IPS-18c (cell line): Measurements from ENCODE around the gene ANKDD1A.

ENCODE experiments used
- H3K4me3 ChIP-seq: 2 replicates; pipeline ENCODE4 v1.7.0; 2013; ENCODE audit warnings: low read depth, mild to moderate bottlenecking, low read length, moderate library complexity; ENCODE audit not compliant: insufficient read depth
- H3K9me3 ChIP-seq: one replicate; pipeline ENCODE4 v1.6.1; 2013; ENCODE audit warnings: mild to moderate bottlenecking, low read length, moderate library complexity; ENCODE audit not compliant: control insufficient read depth, insufficient read depth

ANKDD1A gene

GRCh38 chr15:64893481-64894394 is 18.0 kb upstream of the ANKDD1A start:
- Histone ChIP-seq H3K4me3 (peak overlapping the region; percentile 61), H3K9me3 (no peaks in the 10 kb centered on the region)

GRCh38 chr15:64894395-64895056 is 17.2 kb upstream of the ANKDD1A start:
- Histone ChIP-seq H3K4me3 (peak overlapping the region; percentile 61), H3K9me3 (no peaks in the 10 kb centered on the region)

- H3K4me3 ChIP-seq: peak overlapping the region; percentile 61; the same call in 1 of the 2 replicates
- H3K9me3 ChIP-seq: no peaks in the 10 kb centered on the region
Observed at GRCh38 chr15:64895285-64896065, 16.2 kb upstream of the ANKDD1A start.

- Histone ChIP-seq H3K4me3 (no peak overlapping the region), H3K9me3 (peaks cover 6% of the 10 kb centered on the region)
Observed at GRCh38 chr15:64896371-64897069, 15.2 kb upstream of the ANKDD1A start.

- Histone ChIP-seq H3K9me3 (peaks cover 6% of the 10 kb centered on the region), H3K4me3 (no peak overlapping the region)
Observed at GRCh38 chr15:64897345-64897985, 14.2 kb upstream of the ANKDD1A start.

- no peak overlapping the region for H3K4me3 ChIP-seq
Observed at GRCh38 chr15:64898406-64898805, 13.3 kb upstream of the ANKDD1A start.

GRCh38 chr15:64901141-64901540 is 10.6 kb upstream of the ANKDD1A start:
- H3K9me3 ChIP-seq: peaks cover 6% of the 10 kb centered on the region
- no peak overlapping the region for H3K4me3 ChIP-seq

More at GRCh38 chr15:64898406-64898805, 13.3 kb upstream of the ANKDD1A start:
- peaks cover 6% of the 10 kb centered on the region for H3K9me3 ChIP-seq

- H3K9me3 ChIP-seq: peaks cover 6% of the 10 kb centered on the region
- no peak overlapping the region for H3K4me3 ChIP-seq
Observed at GRCh38 chr15:64901914-64902313, 9.8 kb upstream of the ANKDD1A start.

GRCh38 chr15:64902863-64903262 is 8.8 kb upstream of the ANKDD1A start:
- no peak overlapping the region for H3K4me3 ChIP-seq
- peaks cover 9% of the 10 kb centered on the region for H3K9me3 ChIP-seq

- no peak overlapping the region for H3K4me3 ChIP-seq
- peaks cover 9% of the 10 kb centered on the region for H3K9me3 ChIP-seq
Observed at GRCh38 chr15:64903326-64903950, 8.3 kb upstream of the ANKDD1A start.

- H3K4me3 ChIP-seq: no peak overlapping the region
- H3K9me3 ChIP-seq: peaks cover 9% of the 10 kb centered on the region
Observed at GRCh38 chr15:64904189-64904588, 7.5 kb upstream of the ANKDD1A start.

GRCh38 chr15:64905119-64905831 is 6.4 kb upstream of the ANKDD1A start:
- peaks cover 9% of the 10 kb centered on the region for H3K9me3 ChIP-seq
- H3K4me3 ChIP-seq: peak overlapping the region; percentile 49

- H3K9me3 ChIP-seq: peaks cover 8% of the 10 kb centered on the region
Observed at GRCh38 chr15:64905941-64906340, 5.8 kb upstream of the ANKDD1A start.

GRCh38 chr15:64906402-64906801 is 5.3 kb upstream of the ANKDD1A start:
- H3K9me3 ChIP-seq: peaks cover 3% of the 10 kb centered on the region
- no peak overlapping the region for H3K4me3 ChIP-seq

More at GRCh38 chr15:64905941-64906340, 5.8 kb upstream of the ANKDD1A start:
- H3K4me3 ChIP-seq: no peak overlapping the region

- Histone ChIP-seq H3K4me3 (no peak overlapping the region), H3K9me3 (peaks cover 3% of the 10 kb centered on the region)
Observed at GRCh38 chr15:64907991-64908390, 3.7 kb upstream of the ANKDD1A start.
